ENCODE data around the gene TNFRSF25. TPM values are rescaled to one million over a fixed set of nuclear protein-coding genes. Genes with fewer than 3 reads are reported as not detected.

Gene TNFRSF25
- total and polyA plus RNA-seq, 2 experiments from 2014 or later = 3.1 to 5.6 TPM

- Histone ChIP-seq H3K9me2 (ENCODE audit: insufficient read depth) (no peaks in the 10 kb centered on the region), H3K36me3 (ENCODE audit: low read depth) (no peaks in the 10 kb centered on the region), H3K9ac (no peak overlapping the region), H3F3A (ENCODE audit: insufficient read depth) (peaks cover 15% of the 10 kb centered on the region; the same call in 1 of the 2 replicates), H3K79me2 (ENCODE audit: insufficient read depth) (no peaks in the 10 kb centered on the region), H3K4me3 (no peak overlapping the region), H2AFZ (no peak overlapping the region), H3K27me3 (replicated peaks; ENCODE audit: insufficient read depth) (no peaks in the 10 kb centered on the region), H3K4me2 (ENCODE audit: unreplicated experiment) (no peak overlapping the region), H3K27ac (no peak overlapping the region), H3K4me1 (ENCODE audit: insufficient read depth) (peaks cover 16% of the 10 kb centered on the region), H4K20me1 (ENCODE audit: insufficient read depth) (no peaks in the 10 kb centered on the region), H3K9me3 (ENCODE audit: low read depth) (no peaks in the 10 kb centered on the region)
- in situ Hi-C loops (cut with MboI) = no loop called here
- TF ChIP-seq EZH2phosphoT487 (IDR thresholded peaks at IDR 0.05; ENCODE audit: insufficient read depth, low read depth) (no peak), EZH2 (IDR thresholded peaks at IDR 0.05; ENCODE audit: insufficient read depth, poor library complexity, severe bottlenecking) (no peak)
- WGBS, 2 experiments (ENCODE audit: low coverage in 1 of 2, low lambda C conversion rate in 2 of 2, missing lambda C conversion rate in 2 of 2) = 77% methylated on average over 12 to 13 of the region's 13 CpGs
- no peak for DNase-seq
Measured at GRCh38 chr1:6488602-6489382, 22.8 kb upstream of the TNFRSF25 start.

- H3K9ac ChIP-seq = no peak overlapping the region
- H3F3A ChIP-seq (ENCODE audit: insufficient read depth) = peaks cover 11% of the 10 kb centered on the region; the same call in 1 of the 2 replicates
- no peaks in the 10 kb centered on the region for H4K20me1 ChIP-seq (ENCODE audit: insufficient read depth)
- DNase-seq = no peak
- no peaks in the 10 kb centered on the region for H3K36me3 ChIP-seq (ENCODE audit: low read depth)
- H3K4me2 ChIP-seq (ENCODE audit: unreplicated experiment) = no peak overlapping the region
- TF ChIP-seq EZH2phosphoT487 (IDR thresholded peaks at IDR 0.05; ENCODE audit: insufficient read depth, low read depth) (no peak), EZH2 (IDR thresholded peaks at IDR 0.05; ENCODE audit: insufficient read depth, poor library complexity, severe bottlenecking) (no peak)
- H3K79me2 ChIP-seq (ENCODE audit: insufficient read depth) = no peaks in the 10 kb centered on the region
- H2AFZ ChIP-seq = no peak overlapping the region
- H3K27ac ChIP-seq = no peak overlapping the region
- H3K9me2 ChIP-seq (ENCODE audit: insufficient read depth) = no peaks in the 10 kb centered on the region
- in situ Hi-C loops (cut with MboI) = no loop called here
- peaks cover 16% of the 10 kb centered on the region for H3K4me1 ChIP-seq (ENCODE audit: insufficient read depth)
- no peaks in the 10 kb centered on the region for H3K27me3 ChIP-seq (replicated peaks; ENCODE audit: insufficient read depth)
- H3K4me3 ChIP-seq = no peak overlapping the region
- 91 to 93% methylated on average over 14 of the region's 14 CpGs for WGBS, 2 experiments (ENCODE audit: low coverage in 1 of 2, low lambda C conversion rate in 2 of 2, missing lambda C conversion rate in 2 of 2)
- H3K9me3 ChIP-seq (ENCODE audit: low read depth) = no peaks in the 10 kb centered on the region
Measured at GRCh38 chr1:6487804-6488484, 22.0 kb upstream of the TNFRSF25 start.

- Histone ChIP-seq H3K4me3 (no peak overlapping the region), H3K36me3 (ENCODE audit: low read depth) (no peaks in the 10 kb centered on the region), H3K27me3 (replicated peaks; ENCODE audit: insufficient read depth) (no peaks in the 10 kb centered on the region), H3K9me3 (ENCODE audit: low read depth) (no peaks in the 10 kb centered on the region), H3K4me1 (ENCODE audit: insufficient read depth) (peaks cover 8% of the 10 kb centered on the region), H4K20me1 (ENCODE audit: insufficient read depth) (no peaks in the 10 kb centered on the region), H3K9ac (no peak overlapping the region), H3K9me2 (ENCODE audit: insufficient read depth) (no peaks in the 10 kb centered on the region), H3K79me2 (ENCODE audit: insufficient read depth) (no peaks in the 10 kb centered on the region), H3K27ac (no peak overlapping the region), H3K4me2 (ENCODE audit: unreplicated experiment) (no peak overlapping the region), H3F3A (ENCODE audit: insufficient read depth) (peaks cover 7% of the 10 kb centered on the region; the same call in 1 of the 2 replicates), H2AFZ (no peak overlapping the region)
- TF ChIP-seq EZH2phosphoT487 (IDR thresholded peaks at IDR 0.05; ENCODE audit: insufficient read depth, low read depth) (no peak), EZH2 (IDR thresholded peaks at IDR 0.05; ENCODE audit: insufficient read depth, poor library complexity, severe bottlenecking) (no peak)
- DNase-seq = peak; percentile 93
- 0 to 3% methylated on average over 14 to 15 of the region's 15 CpGs for WGBS, 2 experiments (ENCODE audit: low coverage in 1 of 2, low lambda C conversion rate in 2 of 2, missing lambda C conversion rate in 2 of 2)
- in situ Hi-C loops (cut with MboI) = no loop called here
Measured at GRCh38 chr1:6486433-6487011, 20.5 kb upstream of the TNFRSF25 start.
